Fibroblast of lung (primary cell): ENCODE results near the gene CNKSR3.

Experiments
- EZH2 ChIP-seq: IDR thresholded peaks from 2 replicates; pipeline ENCODE4 v1.5.1; 2012; ENCODE audit warnings: low read length, control low read depth, mild to moderate bottlenecking; ENCODE audit errors: missing control alignments
- TF ChIP-seq, protein P1 (sequence below), 2 donors: IDR thresholded peaks in 1 of 2; conservative IDR thresholded peaks in 1 of 2; 1 replicate in 1 of 2; 2 replicates in 1 of 2; pipeline ENCODE4 v1.5.1; 2011 to 2012; ENCODE audit warnings: low read length in 2 of 2, control low read depth in 1 of 2, inconsistent platforms in 1 of 2, low read depth in 1 of 2, mild to moderate bottlenecking in 1 of 2

- TF ChIP-seq, protein P1, sequence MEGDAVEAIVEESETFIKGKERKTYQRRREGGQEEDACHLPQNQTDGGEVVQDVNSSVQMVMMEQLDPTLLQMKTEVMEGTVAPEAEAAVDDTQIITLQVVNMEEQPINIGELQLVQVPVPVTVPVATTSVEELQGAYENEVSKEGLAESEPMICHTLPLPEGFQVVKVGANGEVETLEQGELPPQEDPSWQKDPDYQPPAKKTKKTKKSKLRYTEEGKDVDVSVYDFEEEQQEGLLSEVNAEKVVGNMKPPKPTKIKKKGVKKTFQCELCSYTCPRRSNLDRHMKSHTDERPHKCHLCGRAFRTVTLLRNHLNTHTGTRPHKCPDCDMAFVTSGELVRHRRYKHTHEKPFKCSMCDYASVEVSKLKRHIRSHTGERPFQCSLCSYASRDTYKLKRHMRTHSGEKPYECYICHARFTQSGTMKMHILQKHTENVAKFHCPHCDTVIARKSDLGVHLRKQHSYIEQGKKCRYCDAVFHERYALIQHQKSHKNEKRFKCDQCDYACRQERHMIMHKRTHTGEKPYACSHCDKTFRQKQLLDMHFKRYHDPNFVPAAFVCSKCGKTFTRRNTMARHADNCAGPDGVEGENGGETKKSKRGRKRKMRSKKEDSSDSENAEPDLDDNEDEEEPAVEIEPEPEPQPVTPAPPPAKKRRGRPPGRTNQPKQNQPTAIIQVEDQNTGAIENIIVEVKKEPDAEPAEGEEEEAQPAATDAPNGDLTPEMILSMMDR (conservative IDR thresholded peaks at IDR 0.05 in 1 of 2, IDR thresholded peaks at IDR 0.05 in 1 of 2; ENCODE audit: low read depth in 1 of 2, low read length in 2 of 2), result no peak
- TF ChIP-seq EZH2, result no peak
Observed at GRCh38 chr6:154367839-154368695, 142.4 kb downstream of the CNKSR3 start.
